Natural killer cell (primary cell): ENCODE results near the gene PLCB1. TPM values are rescaled to one million over a fixed set of nuclear protein-coding genes. Genes with fewer than 3 reads are reported as not detected.
"Not testable (repeated sequence)": the region's sequence is repeated elsewhere in the genome, so short reads cannot be mapped to it uniquely, and the experiment has no call there.

Source experiments
- ATAC-seq, 3 donors: fragments of 150-1000 bp in 2 of 3; fragments of 200-7000 bp in 1 of 3; cut with Tn5 transposase; 1 replicate in 1 of 3; 2 replicates in 2 of 3; pipeline ENCODE4 v1.10.0; 2021; ENCODE audit warnings: mild to moderate bottlenecking in 2 of 3, moderate library complexity in 2 of 3
- DNase-seq, 2 donors: peaks; one replicate each; pipeline versions ENCODE4 v3.0.0 to v3.0.0-alpha.2; 2013 to 2021; ENCODE audit warnings: mixed read lengths in 1 of 2
- H3K27ac ChIP-seq: one replicate; pipeline ENCODE4 v1.5.1; 2013; ENCODE audit warnings: mild to moderate bottlenecking, low read length
- H3K27me3 ChIP-seq: one replicate; pipeline ENCODE4 v1.6.1; 2013; ENCODE audit warnings: low read length; ENCODE audit not compliant: control insufficient read depth, insufficient read depth
- H3K36me3 ChIP-seq: one replicate; pipeline ENCODE4 v1.6.1; 2013; ENCODE audit warnings: low read length; ENCODE audit not compliant: control insufficient read depth, insufficient read depth
- H3K4me1 ChIP-seq: one replicate; pipeline ENCODE4 v1.6.1; 2013; ENCODE audit warnings: low read length; ENCODE audit not compliant: control insufficient read depth, insufficient read depth
- H3K4me3 ChIP-seq: one replicate; pipeline ENCODE4 v1.5.1; 2013; ENCODE audit warnings: low read length
- H3K9me3 ChIP-seq: one replicate; pipeline ENCODE4 v1.6.1; 2013; ENCODE audit warnings: low read length; ENCODE audit not compliant: control insufficient read depth, insufficient read depth
- H3K27ac Mint-ChIP-seq, 2 donors: one replicate each; pipeline ENCODE4 v1.8.0; 2022; ENCODE audit warnings: mild to moderate bottlenecking in 2 of 2, mixed read lengths in 2 of 2, moderate library complexity in 1 of 2
- H3K27me3 Mint-ChIP-seq, 2 donors: one replicate each; pipeline ENCODE4 v1.8.0; 2022; ENCODE audit warnings: low read depth in 2 of 2, mixed read lengths in 2 of 2
- H3K36me3 Mint-ChIP-seq: one replicate; pipeline ENCODE4 v1.8.0; 2022; ENCODE audit warnings: mixed read lengths
- H3K4me1 Mint-ChIP-seq, 2 donors: one replicate each; pipeline ENCODE4 v1.8.0; 2022; ENCODE audit warnings: mixed read lengths in 2 of 2
- H3K4me3 Mint-ChIP-seq: one replicate; pipeline ENCODE4 v1.8.0; 2022; ENCODE audit warnings: mild to moderate bottlenecking, moderate library complexity, mixed read lengths
- H3K9me3 Mint-ChIP-seq, 2 donors: one replicate each; pipeline ENCODE4 v1.8.0; 2022; ENCODE audit warnings: mixed read lengths in 2 of 2
- WGBS: methylation state at CpG from one replicate; pipeline ENCODE4 v1.1.7; 2013; ENCODE audit warnings: missing lambda C conversion rate; ENCODE audit not compliant: insufficient coverage; 5-methylcytosine and 5-hydroxymethylcytosine counted together
- intact Hi-C: fragments of 100-400 bp; cut with micrococcal nuclease; formaldehyde crosslinking; loops from one replicate; pipeline ENCODE4 v1.14.2; 2022
- total RNA-seq, 4 donors: library from RNA; stranded (reverse); fragments of 120-200 nt in 1 of 4; gene quantifications; one replicate each; pipeline versions ENCODE4 v1.2.3 to v1.2.4, GENCODE V29; 2013 to 2022
- TF ChIP-seq, protein P1 (sequence below): fragments of 200-600 bp; IDR thresholded peaks from one replicate; pipeline ENCODE4 v1.8.0; 2022; ENCODE audit warnings: antibody characterized with exemption

PLCB1 gene
- total RNA-seq, 3 donors from 2014 or later (not counting 1 experiment from before 2014, with no cell fraction given), result 48.7 to 66.2 (median 57.7) TPM

- Mint-ChIP-seq H3K9me3 (no peaks in the 10 kb centered on the region), H3K4me3 (no peak overlapping the region), H3K4me1 (peaks cover 28 to 34% of the 10 kb centered on the region in 2 donors), H3K27me3 (no peaks in the 10 kb centered on the region), H3K36me3 (no peaks in the 10 kb centered on the region), H3K27ac (peak overlapping the region; percentile 78 to 86)
- TF ChIP-seq, protein P1, sequence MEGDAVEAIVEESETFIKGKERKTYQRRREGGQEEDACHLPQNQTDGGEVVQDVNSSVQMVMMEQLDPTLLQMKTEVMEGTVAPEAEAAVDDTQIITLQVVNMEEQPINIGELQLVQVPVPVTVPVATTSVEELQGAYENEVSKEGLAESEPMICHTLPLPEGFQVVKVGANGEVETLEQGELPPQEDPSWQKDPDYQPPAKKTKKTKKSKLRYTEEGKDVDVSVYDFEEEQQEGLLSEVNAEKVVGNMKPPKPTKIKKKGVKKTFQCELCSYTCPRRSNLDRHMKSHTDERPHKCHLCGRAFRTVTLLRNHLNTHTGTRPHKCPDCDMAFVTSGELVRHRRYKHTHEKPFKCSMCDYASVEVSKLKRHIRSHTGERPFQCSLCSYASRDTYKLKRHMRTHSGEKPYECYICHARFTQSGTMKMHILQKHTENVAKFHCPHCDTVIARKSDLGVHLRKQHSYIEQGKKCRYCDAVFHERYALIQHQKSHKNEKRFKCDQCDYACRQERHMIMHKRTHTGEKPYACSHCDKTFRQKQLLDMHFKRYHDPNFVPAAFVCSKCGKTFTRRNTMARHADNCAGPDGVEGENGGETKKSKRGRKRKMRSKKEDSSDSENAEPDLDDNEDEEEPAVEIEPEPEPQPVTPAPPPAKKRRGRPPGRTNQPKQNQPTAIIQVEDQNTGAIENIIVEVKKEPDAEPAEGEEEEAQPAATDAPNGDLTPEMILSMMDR, result no peak
- H3K36me3 ChIP-seq, result no peaks in the 10 kb centered on the region
- H3K9me3 ChIP-seq, result no peaks in the 10 kb centered on the region
- intact Hi-C loops, result no loop called here
- H3K27me3 ChIP-seq, result no peaks in the 10 kb centered on the region
- no peak overlapping the region for H3K27ac ChIP-seq
- ATAC-seq (no peak), DNase-seq (no peak)
- H3K4me3 ChIP-seq, result no peak overlapping the region
- WGBS, result no CpG with 5 or more reads among the region's 1 CpG
- H3K4me1 ChIP-seq, result no peaks in the 10 kb centered on the region
These were observed 455.2 kb downstream of the PLCB1 start for GRCh38 chr20:8587251-8587650.

DNA sequence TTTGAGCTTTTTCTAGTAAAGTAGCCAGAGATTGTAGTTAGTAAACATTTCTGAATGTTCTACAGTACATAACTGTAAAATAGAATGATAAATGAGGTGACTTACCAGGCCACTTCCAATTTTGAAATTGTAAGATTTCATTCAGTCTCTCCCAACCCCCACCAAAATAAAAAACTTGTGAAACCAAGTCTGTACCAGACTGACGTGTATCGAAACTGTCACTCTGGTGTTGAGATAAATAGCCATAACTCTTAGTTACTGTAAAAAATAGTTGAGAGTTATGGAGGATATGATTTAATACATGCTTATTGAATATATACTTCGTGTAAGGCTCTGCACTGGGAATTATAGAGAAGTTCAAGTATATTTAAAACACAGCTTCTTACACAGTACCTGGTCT is 455.7 kb downstream of the PLCB1 start:
- ATAC-seq (peak; percentile 87 to 93 (median 92)), DNase-seq (peak in 1 of 2 donors; percentile 6)
- Mint-ChIP-seq H3K27me3 (no peaks in the 10 kb centered on the region), H3K27ac (peak overlapping the region; percentile 78 to 86), H3K9me3 (no peaks in the 10 kb centered on the region), H3K4me3 (no peak overlapping the region), H3K4me1 (peaks cover 31 to 35% of the 10 kb centered on the region in 2 donors), H3K36me3 (no peaks in the 10 kb centered on the region)
- Histone ChIP-seq H3K4me3 (no peak overlapping the region), H3K27me3 (no peaks in the 10 kb centered on the region), H3K36me3 (no peaks in the 10 kb centered on the region), H3K27ac (no peak overlapping the region), H3K4me1 (no peaks in the 10 kb centered on the region), H3K9me3 (no peaks in the 10 kb centered on the region)
- TF ChIP-seq, protein P1, result no peak
- intact Hi-C loops, result no loop called here
- 50% methylated on average over 2 of the region's 3 CpGs for WGBS

GRCh38 chr20:8589956-8590355 is 457.9 kb downstream of the PLCB1 start:
- Histone ChIP-seq H3K36me3 (no peaks in the 10 kb centered on the region), H3K4me3 (no peak overlapping the region), H3K4me1 (no peaks in the 10 kb centered on the region), H3K9me3 (no peaks in the 10 kb centered on the region), H3K27me3 (no peaks in the 10 kb centered on the region), H3K27ac (no peak overlapping the region)
- Mint-ChIP-seq H3K27me3 (no peaks in the 10 kb centered on the region), H3K9me3 (no peaks in the 10 kb centered on the region), H3K4me1 (peaks cover 34 to 36% of the 10 kb centered on the region in 2 donors), H3K4me3 (no peak overlapping the region), H3K36me3 (no peaks in the 10 kb centered on the region), H3K27ac (peak overlapping the region; percentile 16 to 78)
- ATAC-seq (no peak), DNase-seq (no peak)
- WGBS, result 100% methylated on average over 1 of the region's 4 CpGs
- intact Hi-C loops, result no loop called here
- TF ChIP-seq, protein P1, result no peak

- H3K4me1 ChIP-seq, H3K9me3 ChIP-seq, H3K27me3 ChIP-seq, H3K36me3 Mint-ChIP-seq, H3K27me3 Mint-ChIP-seq, DNase-seq, H3K9me3 Mint-ChIP-seq, H3K36me3 ChIP-seq, H3K27ac ChIP-seq, ATAC-seq, intact Hi-C loops, H3K4me3 ChIP-seq: not testable (repeated sequence)
- Mint-ChIP-seq H3K4me1 (peaks cover 28 to 31% of the 10 kb centered on the region in 2 donors), H3K4me3 (peak overlapping the region; percentile 69), H3K27ac (peak overlapping the region; percentile 88 to 96)
- 90% methylated on average over 2 of the region's 18 CpGs for WGBS
These were observed 469.0 kb downstream of the PLCB1 start for GRCh38 chr20:8600910-8601541.
